PC-9 (cell line): Measurements from ENCODE around the gene FOXA2. TPM values are rescaled to one million over a fixed set of nuclear protein-coding genes. Genes with fewer than 3 reads are reported as not detected.

Experiments
- BruUV-seq: library from RNA; stranded (reverse); fragments of 400-500 nt; replicated peaks from 2 replicates; lab custom pipeline; 2021; lab: Mats Ljungman, UMichigan
- CTCF ChIA-PET: fragments of 300-600 bp; sonication (Branson Sonifier 250); formaldehyde crosslinking; loops from one replicate; lab custom pipeline; 2022; ENCODE audit warnings: antibody characterized with exemption; lab: Charles Lee
- POLR2A ChIA-PET: fragments of 300-600 bp; sonication (Branson Sonifier 250); formaldehyde crosslinking; loops from one replicate; lab custom pipeline; 2022; ENCODE audit warnings: antibody characterized with exemption; ENCODE audit not compliant: unreplicated experiment; lab: Charles Lee
- DNase-seq, 2 experiments: peaks; one replicate each; pipeline versions ENCODE4 v3.0.0 to v3.0.0-alpha.2; 2015 to 2022; ENCODE audit warnings: mixed read lengths in 1 of 2
- H2AFZ ChIP-seq: fragments of 200-600 bp; sonication (generic); 2 replicates; pipeline ENCODE4 v1.8.1; 2017; ENCODE audit warnings: antibody characterized with exemption
- H3F3A ChIP-seq: fragments of 200-600 bp; sonication (generic); 2 replicates; pipeline ENCODE4 v1.8.1; 2017; ENCODE audit warnings: antibody characterized with exemption, mild to moderate bottlenecking, low read depth; ENCODE audit not compliant: insufficient read depth
- H3K27ac ChIP-seq: fragments of 200-600 bp; sonication (generic); 2 replicates; pipeline ENCODE4 v1.6.1; 2016; ENCODE audit warnings: mixed run types
- H3K27me3 ChIP-seq: fragments of 200-600 bp; sonication (generic); 2 replicates; pipeline ENCODE4 v1.6.1; 2016; ENCODE audit warnings: low read depth, mixed run types; ENCODE audit not compliant: insufficient read depth
- H3K36me3 ChIP-seq: fragments of 200-600 bp; sonication (generic); 2 replicates; pipeline ENCODE4 v1.6.1; 2016; ENCODE audit warnings: low read depth, mixed run types
- H3K4me1 ChIP-seq: fragments of 200-600 bp; sonication (generic); replicated peaks from 2 replicates; pipeline ENCODE4 v1.6.1; 2016; ENCODE audit warnings: mixed run types; ENCODE audit not compliant: insufficient read depth
- H3K4me2 ChIP-seq: fragments of 200-600 bp; sonication (generic); 2 replicates; pipeline ENCODE4 v1.6.1; 2017; ENCODE audit warnings: mixed run types
- H3K4me3 ChIP-seq: fragments of 200-600 bp; sonication (generic); 2 replicates; pipeline ENCODE4 v1.6.1; 2016; ENCODE audit warnings: mixed run types
- H3K79me2 ChIP-seq: fragments of 200-600 bp; sonication (generic); 2 replicates; pipeline ENCODE4 v1.6.1; 2017; ENCODE audit warnings: low read depth, mixed run types
- H3K9me2 ChIP-seq: fragments of 200-600 bp; sonication (generic); 2 replicates; pipeline ENCODE4 v1.8.1; 2017; ENCODE audit warnings: mild to moderate bottlenecking; ENCODE audit not compliant: insufficient read depth
- H3K9me3 ChIP-seq: fragments of 200-600 bp; sonication (generic); 2 replicates; pipeline ENCODE4 v1.8.1; 2016; ENCODE audit warnings: low read depth; ENCODE audit not compliant: insufficient read depth
- H4K20me1 ChIP-seq: fragments of 200-600 bp; sonication (generic); 2 replicates; pipeline ENCODE4 v1.8.1; 2017; ENCODE audit not compliant: insufficient read depth
- EZH2 ChIP-seq: fragments of 200-600 bp; sonication (generic); IDR thresholded peaks from 2 replicates; pipeline ENCODE4 v1.8.0; 2017; ENCODE audit warnings: antibody characterized with exemption, low read depth
- intact Hi-C: fragments of 100-400 bp; cut with micrococcal nuclease; formaldehyde crosslinking; loops from one replicate; pipeline ENCODE4 v1.10.0; 2022; ENCODE audit not compliant: unreplicated experiment
- total RNA-seq: library from RNA; stranded (reverse); gene quantifications from 2 replicates; pipeline ENCODE4 v1.2.3, GENCODE V29; 2021
- TF ChIP-seq, protein P1 (sequence below): fragments of 200-600 bp; sonication (generic); conservative IDR thresholded peaks from 2 replicates; pipeline ENCODE4 v1.6.1; 2017; ENCODE audit warnings: mixed run types, antibody characterized with exemption, mild to moderate bottlenecking, moderate library complexity

Gene FOXA2
- total RNA-seq, 1 experiment from 2014 or later, result not detected

DNA sequence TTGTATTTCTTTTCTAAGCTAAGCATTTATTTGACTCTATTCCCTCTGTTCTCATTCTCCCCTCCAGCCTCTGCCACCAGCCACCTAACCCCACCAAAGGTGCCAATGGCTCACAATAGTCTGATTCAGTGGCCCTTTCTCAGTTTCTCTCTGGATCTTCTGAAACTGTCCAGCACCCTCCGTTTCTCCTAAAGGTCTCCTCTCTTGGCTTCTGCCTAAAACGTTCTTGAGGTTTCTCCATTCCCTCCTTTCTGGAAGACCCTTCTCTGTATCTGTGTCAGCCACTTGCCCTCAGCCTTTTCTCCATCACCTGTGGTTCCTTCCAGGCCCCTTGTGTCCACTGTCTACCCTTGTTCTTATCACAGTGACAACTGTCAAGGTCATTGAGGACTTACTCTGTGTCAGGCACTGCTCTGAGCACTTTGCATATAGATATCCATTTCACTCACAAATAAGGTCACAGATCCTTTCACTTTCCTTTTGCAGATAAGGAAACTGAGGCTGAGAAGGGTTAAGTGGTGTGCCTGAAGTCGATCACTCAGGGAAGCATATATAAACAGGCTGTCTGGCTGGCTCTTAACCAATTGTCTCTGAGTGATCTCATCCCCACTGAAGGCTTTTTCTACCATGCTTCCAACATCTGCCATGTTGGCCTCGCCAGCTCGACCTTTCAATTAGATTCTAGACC is 48.1 kb downstream of the FOXA2 start:
- Histone ChIP-seq H3K9me3 (no peaks in the 10 kb centered on the region), H3K4me3 (no peak overlapping the region), H3F3A (no peaks in the 10 kb centered on the region), H3K79me2 (no peaks in the 10 kb centered on the region), H3K36me3 (no peaks in the 10 kb centered on the region), H3K4me2 (no peak overlapping the region), H3K4me1 (no peaks in the 10 kb centered on the region), H4K20me1 (no peaks in the 10 kb centered on the region), H3K9me2 (no peaks in the 10 kb centered on the region), H3K27me3 (peaks cover 9% of the 10 kb centered on the region; the same call in 1 of the 2 replicates), H2AFZ (no peak overlapping the region), H3K27ac (no peak overlapping the region)
- ChIA-PET POLR2A (no interaction called here), CTCF (no interaction called here)
- TF ChIP-seq, protein P1, sequence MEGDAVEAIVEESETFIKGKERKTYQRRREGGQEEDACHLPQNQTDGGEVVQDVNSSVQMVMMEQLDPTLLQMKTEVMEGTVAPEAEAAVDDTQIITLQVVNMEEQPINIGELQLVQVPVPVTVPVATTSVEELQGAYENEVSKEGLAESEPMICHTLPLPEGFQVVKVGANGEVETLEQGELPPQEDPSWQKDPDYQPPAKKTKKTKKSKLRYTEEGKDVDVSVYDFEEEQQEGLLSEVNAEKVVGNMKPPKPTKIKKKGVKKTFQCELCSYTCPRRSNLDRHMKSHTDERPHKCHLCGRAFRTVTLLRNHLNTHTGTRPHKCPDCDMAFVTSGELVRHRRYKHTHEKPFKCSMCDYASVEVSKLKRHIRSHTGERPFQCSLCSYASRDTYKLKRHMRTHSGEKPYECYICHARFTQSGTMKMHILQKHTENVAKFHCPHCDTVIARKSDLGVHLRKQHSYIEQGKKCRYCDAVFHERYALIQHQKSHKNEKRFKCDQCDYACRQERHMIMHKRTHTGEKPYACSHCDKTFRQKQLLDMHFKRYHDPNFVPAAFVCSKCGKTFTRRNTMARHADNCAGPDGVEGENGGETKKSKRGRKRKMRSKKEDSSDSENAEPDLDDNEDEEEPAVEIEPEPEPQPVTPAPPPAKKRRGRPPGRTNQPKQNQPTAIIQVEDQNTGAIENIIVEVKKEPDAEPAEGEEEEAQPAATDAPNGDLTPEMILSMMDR, result no peak
- DNase-seq, result no peak
- intact Hi-C loops, result no loop called here
- BruUV-seq, result no TSS peak

- H4K20me1 ChIP-seq, result no peaks in the 10 kb centered on the region
- H3K4me3 ChIP-seq, result no peak overlapping the region
- no peaks in the 10 kb centered on the region for H3K9me2 ChIP-seq
- no peaks in the 10 kb centered on the region for H3F3A ChIP-seq
- H3K4me1 ChIP-seq, result no peaks in the 10 kb centered on the region
- H3K36me3 ChIP-seq, result no peaks in the 10 kb centered on the region
- ChIA-PET CTCF (no interaction called here), POLR2A (no interaction called here)
- H2AFZ ChIP-seq, result no peak overlapping the region
- intact Hi-C loops, result no loop called here
- no peak for DNase-seq
- TF ChIP-seq, protein P1, result no peak
- no peak for TF ChIP-seq EZH2
- H3K27me3 ChIP-seq, result peaks cover 5% of the 10 kb centered on the region; the same call in 1 of the 2 replicates
- H3K79me2 ChIP-seq, result no peaks in the 10 kb centered on the region
- H3K4me2 ChIP-seq, result no peak overlapping the region
- H3K9me3 ChIP-seq, result no peaks in the 10 kb centered on the region
- BruUV-seq, result no TSS peak
- no peak overlapping the region for H3K27ac ChIP-seq
Measured at GRCh38 chr20:22535483-22535882, 48.9 kb downstream of the FOXA2 start.

GRCh38 chr20:22533823-22534751 is 50.3 kb downstream of the FOXA2 start:
- TF ChIP-seq, protein P1, result no peak
- no peak for TF ChIP-seq EZH2
- no peak for DNase-seq
- POLR2A ChIA-PET, result no interaction called here
- no peak overlapping the region for H2AFZ ChIP-seq
- H3K4me1 ChIP-seq, result no peaks in the 10 kb centered on the region
- H3K36me3 ChIP-seq, result no peaks in the 10 kb centered on the region
- no peaks in the 10 kb centered on the region for H3K9me2 ChIP-seq
- CTCF ChIA-PET, result no interaction called here
- H3K79me2 ChIP-seq, result no peaks in the 10 kb centered on the region
- no peak overlapping the region for H3K4me3 ChIP-seq
- intact Hi-C loops, result no loop called here
- H4K20me1 ChIP-seq, result no peaks in the 10 kb centered on the region
- H3K4me2 ChIP-seq, result no peak overlapping the region
- H3F3A ChIP-seq, result no peaks in the 10 kb centered on the region
- H3K27me3 ChIP-seq, result no peaks in the 10 kb centered on the region
- no TSS peak for BruUV-seq
- H3K27ac ChIP-seq, result no peak overlapping the region
- H3K9me3 ChIP-seq, result no peaks in the 10 kb centered on the region
